ENCODE results near the gene AIFM1.

Gene AIFM1

DNA sequence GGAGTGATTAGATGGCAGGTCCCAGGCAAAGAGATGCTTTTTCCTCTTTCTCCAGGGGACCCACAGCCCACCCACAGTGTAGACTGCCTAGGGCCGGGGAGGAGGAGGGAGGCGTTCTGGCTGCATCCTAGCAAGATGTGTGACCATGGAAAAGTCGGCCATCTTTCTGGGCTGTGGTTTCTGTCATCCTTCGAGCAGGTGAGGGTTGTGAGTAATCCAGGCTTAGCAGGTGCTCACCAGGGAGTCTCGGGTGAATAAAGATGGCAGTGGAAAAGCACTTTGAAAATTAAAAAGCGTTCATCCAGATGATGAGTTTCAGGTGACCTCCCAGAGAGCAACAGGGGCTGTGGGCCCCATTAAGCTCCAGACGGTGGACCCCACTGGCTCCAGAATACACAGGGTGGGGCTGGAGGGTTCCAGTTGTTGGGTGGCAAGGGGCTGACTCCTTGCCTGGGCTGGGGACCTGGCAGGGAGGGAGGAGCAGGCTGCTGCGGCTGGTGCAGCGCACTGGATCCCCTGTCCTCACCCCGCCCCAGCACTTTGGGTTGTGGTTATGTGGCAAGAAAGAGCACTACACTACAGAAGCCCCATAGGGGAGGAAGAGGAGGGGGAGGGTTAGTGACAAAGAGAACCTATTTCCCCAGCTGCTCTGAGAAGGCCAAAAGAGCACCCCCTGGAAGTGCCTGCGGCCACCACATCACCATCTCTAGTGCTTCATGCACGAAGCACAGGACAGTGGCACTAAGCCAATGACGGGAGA, 79.0 kb downstream of the AIFM1 start:
- no peak for DNase-seq (ENCODE audit: low read depth)
- TF ChIP-seq CTCF (conservative IDR thresholded peaks at IDR 0.05; ENCODE audit: control insufficient read depth, insufficient read depth, low read depth, low read length) = no peak

DNA sequence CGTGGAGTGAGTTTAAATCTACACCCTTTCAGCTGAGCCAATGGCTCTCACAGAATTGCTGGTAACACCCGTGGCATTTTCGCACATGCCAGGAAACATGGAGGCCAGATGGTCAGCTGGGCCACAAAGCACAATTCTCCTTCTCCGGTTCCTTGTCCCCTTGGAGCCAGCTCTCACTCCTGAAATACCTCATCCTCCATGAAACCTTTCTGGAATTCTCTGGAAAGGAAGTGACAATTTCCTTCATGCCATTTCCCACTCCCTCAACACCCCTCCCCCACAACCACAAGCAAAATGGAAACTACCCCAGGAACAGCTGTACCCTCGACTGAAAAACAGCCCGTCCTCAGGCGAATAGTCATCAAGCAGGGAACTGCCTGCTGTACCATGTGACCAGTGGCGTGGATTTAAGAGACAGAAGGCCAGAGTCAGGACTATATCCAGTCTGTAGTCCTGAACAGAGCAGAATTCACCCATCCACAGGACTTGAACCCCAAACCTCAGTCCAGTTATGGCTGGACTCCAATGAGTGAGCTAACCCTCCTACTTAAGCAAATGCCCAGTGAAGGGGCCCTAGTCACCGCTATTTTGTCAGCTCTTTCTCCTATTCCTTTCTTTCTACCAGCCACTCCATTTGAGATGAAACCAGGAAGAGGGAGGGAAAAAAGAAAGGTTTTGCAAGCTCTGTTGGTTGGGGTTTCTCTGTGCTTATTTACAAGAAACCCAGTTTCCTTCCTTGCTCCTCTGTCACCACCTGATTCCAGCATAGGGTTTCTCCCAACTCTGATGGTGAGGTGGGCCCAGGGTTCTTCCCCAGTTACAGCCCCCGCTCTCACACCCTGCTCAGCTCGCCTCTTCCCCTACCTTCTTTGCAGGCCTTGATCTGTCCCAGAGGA, 79.8 kb downstream of the AIFM1 start:
- H3K4me3 ChIP-seq (ENCODE audit: control insufficient read depth, low read depth, low read length) = no peak overlapping the region
- TF ChIP-seq CTCF (conservative IDR thresholded peaks at IDR 0.05; ENCODE audit: control insufficient read depth, insufficient read depth, low read depth, low read length) = no peak
- DNase-seq (ENCODE audit: low read depth) = no peak

More for the DNA sequence above, 79.0 kb downstream of the AIFM1 start:
- H3K4me3 ChIP-seq (ENCODE audit: control insufficient read depth, low read depth, low read length) = no peak overlapping the region

GRCh38 chrX:130084631-130085237, 80.9 kb downstream of the AIFM1 start:
- no peak for TF ChIP-seq CTCF (conservative IDR thresholded peaks at IDR 0.05; ENCODE audit: control insufficient read depth, insufficient read depth, low read depth, low read length)
- no peak for DNase-seq (ENCODE audit: low read depth)
- H3K4me3 ChIP-seq (ENCODE audit: control insufficient read depth, low read depth, low read length) = no peak overlapping the region

GRCh38 chrX:130083656-130084382, 81.8 kb downstream of the AIFM1 start:
- TF ChIP-seq CTCF (conservative IDR thresholded peaks at IDR 0.05; ENCODE audit: control insufficient read depth, insufficient read depth, low read depth, low read length) = no peak
- DNase-seq (ENCODE audit: low read depth) = no peak
- H3K4me3 ChIP-seq (ENCODE audit: control insufficient read depth, low read depth, low read length) = no peak overlapping the region

- TF ChIP-seq CTCF (conservative IDR thresholded peaks at IDR 0.05; ENCODE audit: control insufficient read depth, insufficient read depth, low read depth, low read length) = no peak
- DNase-seq (ENCODE audit: low read depth) = no peak
- no peak overlapping the region for H3K4me3 ChIP-seq (ENCODE audit: control insufficient read depth, low read depth, low read length)
Observed at GRCh38 chrX:130083107-130083490, 82.5 kb downstream of the AIFM1 start.
